GM20000 (cell line): Measurements from ENCODE around the gene ACAD10.
"Not testable (repeated sequence)": the region's sequence is repeated elsewhere in the genome, so short reads cannot be mapped to it uniquely, and the experiment has no call there.

Source experiments
- DNase-seq: peaks from one replicate; pipeline ENCODE4 v3.0.0; 2012; ENCODE audit warnings: low spot score
- TF ChIP-seq, protein P1 (sequence below): IDR thresholded peaks from 2 replicates; pipeline ENCODE4 v1.5.1; 2012; ENCODE audit warnings: mild to moderate bottlenecking, control low read depth; ENCODE audit errors: extremely low read depth, missing control alignments

The ACAD10 gene

DNA sequence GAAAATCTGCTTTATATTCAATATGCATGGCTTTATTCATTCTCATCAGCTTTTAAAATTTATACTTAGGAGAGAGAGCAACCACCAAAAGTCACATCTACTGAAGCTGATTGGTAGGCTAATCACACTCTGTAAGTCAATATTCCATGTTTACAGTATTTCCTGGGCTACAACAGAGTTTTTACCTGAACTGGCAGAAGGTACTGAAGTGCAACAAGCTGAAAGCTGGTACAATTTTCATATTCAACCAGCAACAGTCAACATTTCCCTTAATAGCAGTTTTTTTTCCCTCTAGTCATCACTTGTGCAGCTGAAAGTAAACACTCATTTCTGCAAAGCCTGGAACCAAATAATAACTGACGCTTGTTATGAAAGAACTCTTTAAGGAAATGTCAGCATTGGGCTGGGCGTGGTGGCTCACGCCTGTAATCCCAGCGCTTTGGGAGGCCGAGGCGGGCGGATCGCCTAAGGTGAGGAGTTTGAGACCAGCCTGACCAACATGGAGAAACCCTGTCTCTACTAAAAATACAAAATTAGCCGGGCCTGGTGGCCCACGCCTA, 13.0 kb upstream of the ACAD10 start:
- DNase-seq = no peak
- TF ChIP-seq, protein P1, sequence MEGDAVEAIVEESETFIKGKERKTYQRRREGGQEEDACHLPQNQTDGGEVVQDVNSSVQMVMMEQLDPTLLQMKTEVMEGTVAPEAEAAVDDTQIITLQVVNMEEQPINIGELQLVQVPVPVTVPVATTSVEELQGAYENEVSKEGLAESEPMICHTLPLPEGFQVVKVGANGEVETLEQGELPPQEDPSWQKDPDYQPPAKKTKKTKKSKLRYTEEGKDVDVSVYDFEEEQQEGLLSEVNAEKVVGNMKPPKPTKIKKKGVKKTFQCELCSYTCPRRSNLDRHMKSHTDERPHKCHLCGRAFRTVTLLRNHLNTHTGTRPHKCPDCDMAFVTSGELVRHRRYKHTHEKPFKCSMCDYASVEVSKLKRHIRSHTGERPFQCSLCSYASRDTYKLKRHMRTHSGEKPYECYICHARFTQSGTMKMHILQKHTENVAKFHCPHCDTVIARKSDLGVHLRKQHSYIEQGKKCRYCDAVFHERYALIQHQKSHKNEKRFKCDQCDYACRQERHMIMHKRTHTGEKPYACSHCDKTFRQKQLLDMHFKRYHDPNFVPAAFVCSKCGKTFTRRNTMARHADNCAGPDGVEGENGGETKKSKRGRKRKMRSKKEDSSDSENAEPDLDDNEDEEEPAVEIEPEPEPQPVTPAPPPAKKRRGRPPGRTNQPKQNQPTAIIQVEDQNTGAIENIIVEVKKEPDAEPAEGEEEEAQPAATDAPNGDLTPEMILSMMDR = no peak

DNA sequence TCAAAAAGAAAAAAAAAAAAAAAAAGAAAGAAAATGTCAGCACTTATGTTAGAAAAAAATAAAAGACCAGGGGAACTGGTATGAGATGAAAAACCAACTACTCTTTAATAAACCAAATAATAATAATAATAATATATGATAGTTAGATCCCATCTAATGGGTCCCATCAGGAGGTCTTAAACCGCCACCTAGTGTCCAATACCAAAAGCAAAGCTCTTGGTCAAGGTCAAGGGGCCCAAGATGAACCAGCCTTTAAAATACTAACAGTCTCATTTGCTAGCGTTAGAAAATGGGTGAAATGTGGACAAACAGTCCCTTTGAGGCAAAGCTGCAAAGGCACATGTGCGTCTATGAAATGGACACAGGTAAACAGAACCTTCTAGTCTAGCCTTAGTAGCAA, 12.3 kb upstream of the ACAD10 start:
- TF ChIP-seq, protein P1 = peak; percentile 19
- DNase-seq = no peak

DNA sequence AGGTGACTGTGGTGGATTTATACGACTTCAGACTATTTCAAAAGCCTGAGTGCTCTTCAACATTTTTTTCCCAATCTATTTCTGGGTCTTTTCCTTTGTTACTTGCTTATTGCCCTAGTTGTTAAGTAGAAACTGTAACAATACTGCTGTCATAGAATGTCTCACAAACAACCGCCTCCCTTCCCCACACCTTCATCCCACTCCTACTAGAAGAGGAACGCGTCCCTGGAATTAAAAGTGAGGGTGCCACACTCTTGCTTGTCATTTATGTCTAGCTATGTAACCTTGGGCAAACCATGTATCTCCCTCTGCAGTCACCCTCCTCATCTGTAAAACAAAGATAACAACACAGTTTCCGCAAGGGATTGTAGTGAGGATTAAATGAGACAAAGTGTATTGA, 8.7 kb upstream of the ACAD10 start:
- no peak for DNase-seq
- TF ChIP-seq, protein P1 = no peak

DNA sequence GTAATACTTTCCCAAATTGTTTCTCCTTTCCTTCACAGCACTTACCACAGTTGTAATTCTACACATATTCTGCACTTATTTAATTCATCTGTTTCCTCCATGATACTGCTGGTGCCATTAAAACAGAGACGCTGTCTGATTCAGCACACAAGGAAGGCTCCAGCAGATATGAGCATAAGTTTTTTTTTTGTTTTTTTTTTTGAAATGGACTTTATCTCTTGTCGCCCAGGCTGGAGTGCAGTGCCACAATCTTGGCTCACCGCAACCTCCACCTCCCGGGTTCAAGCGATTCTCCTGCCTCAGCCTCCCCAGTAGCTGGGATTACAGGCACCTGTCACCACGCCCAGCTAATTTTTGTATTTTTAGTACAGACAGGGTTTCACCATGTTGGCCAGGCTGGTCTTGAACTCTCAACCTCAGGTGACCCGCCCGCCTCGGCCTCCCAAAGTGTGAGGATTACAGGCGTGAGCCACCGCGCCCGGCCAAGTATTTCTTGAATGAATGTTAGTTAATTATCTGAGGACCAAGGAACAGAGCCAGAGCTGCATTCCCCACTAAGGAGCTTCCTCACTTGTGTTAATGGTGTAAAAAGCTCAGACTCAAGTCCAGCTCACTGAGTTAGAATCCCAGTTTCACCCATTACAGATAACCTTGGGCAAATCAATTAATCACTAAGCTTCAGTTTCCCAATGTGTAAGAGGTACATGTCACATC, 1.2 kb upstream of the ACAD10 start:
- DNase-seq = not testable (repeated sequence)

DNA sequence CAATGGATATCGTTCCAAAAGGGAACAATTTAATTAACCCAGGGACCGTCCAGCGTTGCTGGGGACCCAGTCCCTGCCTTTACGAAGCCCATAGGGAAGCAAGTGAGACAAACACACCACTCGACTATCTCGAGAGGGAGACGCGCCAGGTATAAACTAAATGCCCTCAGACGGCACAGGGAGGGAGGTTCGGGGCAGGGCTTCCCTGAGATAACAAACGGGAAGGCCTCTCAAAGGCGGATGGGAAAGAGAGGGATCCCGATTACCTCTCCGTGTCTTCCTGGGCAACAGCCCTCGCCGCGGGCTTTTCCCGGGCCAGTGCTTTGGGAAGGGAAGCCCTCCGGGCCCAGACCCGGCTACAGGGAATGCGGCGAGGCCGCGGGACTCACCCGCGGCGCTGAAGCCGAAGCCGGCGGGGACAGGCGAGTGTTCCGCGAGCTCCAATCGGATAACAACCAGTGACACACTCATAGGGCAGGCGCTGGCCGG, 487 bp upstream of the ACAD10 start:
- TF ChIP-seq, protein P1 = no peak
- DNase-seq = no peak

DNA sequence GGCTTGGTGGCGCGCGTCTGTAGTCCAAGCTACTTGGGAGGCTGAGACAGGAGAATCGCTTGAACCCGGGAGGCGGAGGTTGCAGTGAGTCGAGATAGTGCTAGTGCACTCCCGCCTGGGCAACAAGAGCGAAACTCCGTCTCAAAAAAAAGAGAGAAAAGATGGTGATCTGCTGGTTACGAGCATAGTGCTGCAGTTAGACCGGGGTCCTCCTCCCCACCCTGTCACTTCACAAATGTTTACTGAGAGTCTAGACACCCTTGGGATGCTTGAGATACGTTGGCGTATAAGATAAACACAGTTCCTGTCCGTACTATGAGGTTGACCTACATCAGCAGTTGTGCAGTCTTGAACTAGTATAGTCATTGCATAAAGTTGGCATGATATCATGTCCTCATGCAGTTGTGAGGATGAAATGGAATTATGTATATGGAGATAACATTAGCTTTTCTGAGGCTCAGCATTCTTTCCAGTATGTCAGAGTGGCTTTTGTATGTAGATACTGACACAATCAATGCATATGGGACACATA, 787 bp downstream of the ACAD10 start:
- TF ChIP-seq, protein P1 = no peak
- DNase-seq = no peak

DNA sequence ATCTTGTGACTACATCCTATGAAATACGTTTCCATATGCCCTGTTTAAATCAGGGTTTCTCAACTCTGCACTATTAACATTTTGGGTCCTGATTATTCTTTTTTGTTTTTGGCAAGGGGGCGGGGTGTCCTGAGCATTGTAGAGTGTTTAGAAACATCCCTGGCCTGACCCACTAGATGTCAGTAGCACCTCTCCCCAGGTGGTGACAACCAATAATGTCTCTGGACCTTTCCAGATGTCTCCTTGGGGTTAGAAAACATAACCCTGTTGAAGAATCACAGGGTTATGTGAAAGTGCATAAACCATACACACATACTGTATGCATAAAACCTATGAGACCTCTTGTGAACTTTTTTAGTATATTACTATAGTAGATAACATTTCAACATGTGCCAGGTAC, 1.4 kb downstream of the ACAD10 start:
- TF ChIP-seq, protein P1 = peak; percentile 17
- peak; percentile 36 for DNase-seq
